Mesangial cell (primary cell): ENCODE data around the gene GYS2. TPM values are rescaled to one million over a fixed set of nuclear protein-coding genes. Genes with fewer than 3 reads are reported as not detected.

Source experiments
- total RNA-seq: library from RNA; depleted of rRNA; stranded (reverse); fragments of >200 nt; gene quantifications from 2 replicates; pipeline ENCODE4 v1.2.3, GENCODE V29; 2015

GYS2 gene
- not detected in 2 replicates for total RNA-seq

GRCh38 chr12:21604245-21605101 is at the start of gene GYS2:
Gene GYS2, minus strand, starts transcription at chr12:21604847. Its CDS starts 255 bp downstream, at chr12:21604592.

GRCh38 chr12:21526053-21526452 is 78.6 kb downstream of the GYS2 start, which contains the start of gene SPX:
Gene SPX, plus strand, starts transcription at chr12:21526296. Its CDS starts 177 bp downstream, at chr12:21526473.

GRCh38 chr12:21501258-21502163 is 103.1 kb downstream of the GYS2 start, which contains the start of the genes GOLT1B and RECQL:
Gene GOLT1B, plus strand, starts transcription at chr12:21501789. Its CDS starts 135 bp downstream, at chr12:21501924.
Gene RECQL, minus strand, starts transcription at chr12:21501635. Its CDS starts 2,065 bp downstream, at chr12:21499570.

Other genes starting within 250 kb of the GYS2 start
- not detected in 2 replicates for gene IAPP, start 231.9 kb downstream of the GYS2 start, total RNA-seq
- gene PYROXD1, start 167.2 kb downstream of the GYS2 start, total RNA-seq = 4.1 and 7.7 TPM in 2 replicates
- gene RECQL, start 103.2 kb downstream of the GYS2 start, total RNA-seq = 34.4 and 40.6 TPM in 2 replicates
- 16.4 and 21.3 TPM in 2 replicates for gene GOLT1B, start 103.1 kb downstream of the GYS2 start, total RNA-seq
- gene SPX, start 78.6 kb downstream of the GYS2 start, total RNA-seq = 3.3 and 6.5 TPM in 2 replicates
- 615 and 880 TPM in 2 replicates for gene LDHB, start 53.0 kb upstream of the GYS2 start, total RNA-seq
- gene KCNJ8, start 169.9 kb upstream of the GYS2 start, total RNA-seq = 0.81 and 4.6 TPM in 2 replicates